ENCODE results near the gene VPS9D1.

DNA sequence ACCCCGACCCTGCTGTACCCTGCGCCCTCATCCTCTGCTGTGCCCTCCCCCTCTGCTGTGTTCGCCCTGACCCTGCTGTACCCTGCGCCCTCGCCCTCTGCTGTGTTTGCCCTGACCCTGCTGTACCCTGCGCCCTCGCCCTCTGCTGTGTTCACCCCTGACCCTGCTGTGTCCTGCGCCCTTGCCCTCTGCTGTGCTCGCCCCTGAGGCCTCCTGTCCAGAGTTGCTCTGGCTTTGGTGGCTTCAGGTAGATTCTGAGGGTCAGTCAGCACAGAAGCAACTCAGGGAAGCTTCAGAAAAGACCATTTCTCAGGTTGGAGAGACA lies 12.2 kb upstream of the VPS9D1 start:
- TF ChIP-seq, protein P1, sequence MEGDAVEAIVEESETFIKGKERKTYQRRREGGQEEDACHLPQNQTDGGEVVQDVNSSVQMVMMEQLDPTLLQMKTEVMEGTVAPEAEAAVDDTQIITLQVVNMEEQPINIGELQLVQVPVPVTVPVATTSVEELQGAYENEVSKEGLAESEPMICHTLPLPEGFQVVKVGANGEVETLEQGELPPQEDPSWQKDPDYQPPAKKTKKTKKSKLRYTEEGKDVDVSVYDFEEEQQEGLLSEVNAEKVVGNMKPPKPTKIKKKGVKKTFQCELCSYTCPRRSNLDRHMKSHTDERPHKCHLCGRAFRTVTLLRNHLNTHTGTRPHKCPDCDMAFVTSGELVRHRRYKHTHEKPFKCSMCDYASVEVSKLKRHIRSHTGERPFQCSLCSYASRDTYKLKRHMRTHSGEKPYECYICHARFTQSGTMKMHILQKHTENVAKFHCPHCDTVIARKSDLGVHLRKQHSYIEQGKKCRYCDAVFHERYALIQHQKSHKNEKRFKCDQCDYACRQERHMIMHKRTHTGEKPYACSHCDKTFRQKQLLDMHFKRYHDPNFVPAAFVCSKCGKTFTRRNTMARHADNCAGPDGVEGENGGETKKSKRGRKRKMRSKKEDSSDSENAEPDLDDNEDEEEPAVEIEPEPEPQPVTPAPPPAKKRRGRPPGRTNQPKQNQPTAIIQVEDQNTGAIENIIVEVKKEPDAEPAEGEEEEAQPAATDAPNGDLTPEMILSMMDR (IDR thresholded peaks at IDR 0.05; ENCODE audit: poor library complexity, severe bottlenecking) = no peak
- TF ChIP-seq POLR2AphosphoS5 (IDR thresholded peaks at IDR 0.05) (no peak), EZH2 (IDR thresholded peaks at IDR 0.05; ENCODE audit: borderline replicate concordance, insufficient read depth, low read length, poor library complexity, severe bottlenecking) (no peak)

Measured in neural cell (in vitro differentiated cells).